ENCODE measurements around the gene MXRA7.

MXRA7 gene

DNA sequence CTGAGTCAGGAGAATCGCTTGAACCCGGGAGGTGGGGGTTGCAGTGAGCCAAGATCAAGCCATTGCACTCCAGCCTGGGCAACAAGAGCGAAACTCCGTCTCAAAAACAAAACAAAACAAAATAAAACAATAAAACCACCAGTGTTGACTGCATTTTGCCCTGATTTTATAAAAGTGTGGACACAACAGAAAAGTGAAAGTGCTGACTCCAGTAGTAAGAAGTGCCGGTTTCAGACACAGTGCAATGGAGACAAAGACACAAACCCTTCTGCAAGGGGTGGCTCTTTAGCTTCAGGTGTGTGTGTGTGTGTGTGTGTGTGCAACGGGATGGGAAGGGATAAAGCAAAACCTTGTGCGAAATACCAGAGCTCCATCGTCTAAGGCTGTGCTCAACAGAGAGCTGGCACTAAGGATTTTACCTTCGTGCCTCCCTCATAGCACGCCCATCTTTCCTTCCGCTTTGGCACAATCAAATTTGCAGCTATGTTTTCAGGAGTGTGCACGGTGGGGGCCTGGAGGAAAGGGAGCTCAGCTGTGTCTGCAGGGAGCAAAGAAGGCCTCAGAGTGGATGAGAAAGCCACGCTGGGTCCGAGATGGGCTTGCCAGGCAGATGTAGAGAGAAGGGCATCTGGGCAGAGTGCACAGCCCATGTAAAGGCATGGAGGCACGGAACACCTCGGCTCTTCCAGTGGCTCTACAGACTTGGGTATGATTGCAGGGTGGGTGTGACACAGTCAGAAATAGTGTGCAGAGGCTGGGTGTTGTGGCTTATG is 15.5 kb downstream of the MXRA7 start:
- no peak for DNase-seq

DNA sequence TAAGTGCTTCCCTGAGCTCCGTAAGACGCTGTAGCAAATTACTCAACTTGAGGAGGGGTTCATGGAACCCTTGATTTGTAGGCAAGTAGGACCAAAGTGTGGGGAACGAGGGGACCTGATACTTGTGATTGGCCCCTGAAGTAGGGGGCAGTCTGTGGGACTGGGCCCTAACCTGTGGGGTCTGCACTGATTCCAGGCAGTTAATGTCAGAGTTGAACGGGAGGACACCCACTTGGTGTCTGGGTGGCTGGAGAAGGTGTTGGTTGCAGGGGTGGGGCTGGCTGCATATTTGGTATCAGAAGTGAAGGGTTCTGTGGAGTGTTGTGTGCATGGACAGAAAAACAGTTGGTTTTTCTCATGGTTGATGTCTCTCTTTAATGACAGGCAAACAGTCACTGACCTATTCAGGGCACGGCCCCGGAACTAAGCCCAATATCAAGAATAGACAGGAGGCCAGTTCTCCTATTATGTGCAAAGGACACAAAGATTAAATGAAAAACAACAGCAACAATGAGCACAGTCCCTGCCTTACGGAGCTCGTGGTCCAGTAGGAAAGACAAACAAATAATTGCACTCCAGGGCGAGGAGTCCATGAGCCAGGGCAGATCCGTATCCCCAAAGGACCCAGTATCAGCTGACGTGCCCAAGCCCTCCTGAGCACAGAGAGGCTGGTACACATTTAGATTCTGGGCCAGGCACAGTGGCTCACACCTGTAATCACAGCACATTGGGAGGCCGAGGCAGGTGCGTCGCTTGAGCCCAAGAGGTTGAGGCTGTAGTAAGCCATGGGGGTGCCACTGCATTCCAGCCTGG is 19.2 kb downstream of the MXRA7 start:
- DNase-seq: no peak

- DNase-seq: no peak
Observed at GRCh38 chr17:76690596-76691280, 20.0 kb downstream of the MXRA7 start.

GRCh38 chr17:76689859-76690258 is 20.9 kb downstream of the MXRA7 start:
- no peak for DNase-seq

GRCh38 chr17:76688165-76688622 is 22.6 kb downstream of the MXRA7 start:
- DNase-seq: no peak

DNA sequence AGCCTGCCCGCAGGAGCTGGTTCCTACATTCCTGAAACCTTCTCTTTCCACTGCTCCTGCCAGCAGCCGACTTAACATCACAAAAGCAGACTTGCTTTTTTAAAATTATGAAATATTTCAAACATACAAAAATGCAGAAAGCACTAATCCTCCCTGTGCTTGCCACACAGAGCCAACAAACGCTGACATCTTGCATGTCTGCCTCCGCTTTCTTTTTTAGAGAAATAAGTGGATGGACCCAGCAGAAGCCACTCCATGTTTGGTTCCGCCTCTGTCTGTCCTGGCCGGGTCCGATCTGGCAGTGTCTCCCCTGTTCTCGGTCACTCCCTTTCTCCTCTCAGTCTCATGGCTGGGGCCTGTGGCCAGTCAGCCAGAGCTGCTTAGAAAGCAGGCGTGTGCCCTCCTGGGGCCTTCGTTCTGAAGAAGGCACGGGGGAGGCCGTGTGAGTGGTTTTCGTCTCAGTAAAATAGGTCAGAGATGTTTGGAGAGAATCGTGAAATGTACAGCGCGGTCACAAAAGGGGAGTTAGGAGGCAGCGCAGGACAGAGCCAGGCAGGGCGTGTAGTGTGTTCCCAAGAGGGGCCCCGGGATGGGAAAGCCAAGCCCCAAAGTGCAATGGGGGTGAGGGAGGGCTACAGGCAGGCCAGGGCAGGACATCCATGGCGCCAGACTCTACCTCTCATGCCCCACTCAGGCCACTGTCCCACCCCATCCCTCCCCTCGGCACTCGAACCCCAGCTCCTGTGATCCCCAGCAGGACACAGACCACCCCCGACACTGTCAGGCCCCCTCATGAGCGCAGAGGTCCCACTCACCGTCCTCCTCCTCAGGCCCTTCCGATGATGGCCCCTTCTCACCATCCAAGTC is 23.2 kb downstream of the MXRA7 start:
- DNase-seq: no peak

GRCh38 chr17:76686538-76687297 is 24.0 kb downstream of the MXRA7 start:
- DNase-seq: no peak

DNA sequence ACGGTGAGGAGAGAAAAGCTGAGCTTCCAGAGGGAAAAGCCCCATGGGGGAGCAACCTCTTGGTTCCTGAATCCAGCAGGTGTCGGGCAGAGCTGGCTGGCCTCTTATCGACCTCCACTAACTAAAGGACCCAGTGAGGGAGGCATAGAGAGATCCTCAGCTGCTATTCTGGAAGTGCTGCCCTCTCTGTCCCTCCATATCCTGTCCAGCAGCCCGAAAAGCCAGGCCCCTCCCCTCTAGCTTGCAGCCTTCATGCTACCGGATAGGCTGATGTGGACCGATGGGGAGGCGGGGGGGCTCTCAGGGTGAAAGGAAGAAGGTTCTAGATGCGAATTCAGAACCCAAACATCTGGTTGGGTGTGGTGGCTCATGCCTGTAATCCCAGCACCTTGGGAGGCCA is 24.9 kb downstream of the MXRA7 start:
- DNase-seq: no peak

- DNase-seq: no peak
Observed at GRCh38 chr17:76685366-76685765, 25.4 kb downstream of the MXRA7 start.

DNA sequence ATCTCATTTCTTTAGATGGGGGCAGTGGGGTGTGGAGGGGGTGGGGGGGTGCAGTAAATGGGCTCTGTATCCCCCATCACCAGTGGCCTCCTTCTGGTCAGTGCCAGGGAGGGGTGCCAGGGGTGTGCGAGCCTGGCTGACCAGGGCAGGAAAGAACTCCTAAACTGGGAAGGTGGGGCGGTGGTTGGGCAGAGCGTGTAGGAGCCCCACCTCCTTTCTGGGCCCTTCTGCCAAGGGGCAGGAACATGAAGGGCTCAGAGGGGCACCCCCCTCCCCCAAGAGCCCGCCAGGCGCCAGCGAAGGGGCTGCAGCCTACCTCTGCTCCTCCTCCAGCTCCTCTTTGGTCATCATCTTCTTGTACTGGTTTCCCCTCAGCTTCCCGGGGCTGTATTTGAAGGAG is 26.0 kb downstream of the MXRA7 start:
- DNase-seq: no peak

- no peak for DNase-seq
Observed at GRCh38 chr17:76683921-76684745, 26.6 kb downstream of the MXRA7 start.

DNA sequence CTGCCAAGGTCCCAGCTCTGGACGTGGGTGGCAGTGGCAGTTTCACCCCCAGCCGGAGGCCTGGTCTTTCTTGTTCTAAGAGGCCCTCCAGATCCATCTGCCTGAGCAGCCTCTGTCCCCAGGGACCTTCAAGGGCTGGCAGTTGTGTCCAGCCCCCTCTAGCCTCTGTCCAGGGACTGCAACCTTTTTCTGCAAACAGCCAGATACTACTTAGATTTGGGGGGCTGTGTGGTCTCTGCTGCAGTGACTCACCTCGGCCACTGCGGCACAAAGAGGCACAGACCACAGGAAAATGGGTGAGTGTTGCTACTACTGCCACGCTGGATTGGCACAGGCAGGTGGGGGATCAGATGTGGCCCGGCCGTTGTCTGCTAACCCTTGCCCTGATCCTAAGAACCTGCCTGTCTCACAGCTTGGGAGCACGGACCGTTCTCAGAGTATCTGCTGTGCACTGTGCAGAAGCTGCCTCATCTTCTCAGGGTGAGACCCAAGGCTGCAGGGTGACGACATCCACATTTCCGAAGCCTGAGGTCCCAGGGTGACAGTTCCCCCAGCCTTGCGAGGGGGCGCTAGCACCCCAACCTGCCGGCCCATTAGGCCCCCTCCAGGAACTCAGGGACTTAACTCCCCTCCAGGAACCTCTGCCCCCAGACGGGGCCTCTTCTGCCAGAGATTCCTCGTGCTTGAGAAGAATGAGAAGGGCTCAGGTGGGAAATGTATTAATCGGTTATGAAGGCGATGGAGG is 27.6 kb downstream of the MXRA7 start:
- DNase-seq: no peak

- DNase-seq: no peak
Observed at GRCh38 chr17:76682296-76682695, 28.5 kb downstream of the MXRA7 start.

GRCh38 chr17:76681222-76682137 is 29.3 kb downstream of the MXRA7 start:
- peak; percentile 47 for DNase-seq

GRCh38 chr17:76679239-76679638 is 31.5 kb downstream of the MXRA7 start:
- DNase-seq: no peak

DNA sequence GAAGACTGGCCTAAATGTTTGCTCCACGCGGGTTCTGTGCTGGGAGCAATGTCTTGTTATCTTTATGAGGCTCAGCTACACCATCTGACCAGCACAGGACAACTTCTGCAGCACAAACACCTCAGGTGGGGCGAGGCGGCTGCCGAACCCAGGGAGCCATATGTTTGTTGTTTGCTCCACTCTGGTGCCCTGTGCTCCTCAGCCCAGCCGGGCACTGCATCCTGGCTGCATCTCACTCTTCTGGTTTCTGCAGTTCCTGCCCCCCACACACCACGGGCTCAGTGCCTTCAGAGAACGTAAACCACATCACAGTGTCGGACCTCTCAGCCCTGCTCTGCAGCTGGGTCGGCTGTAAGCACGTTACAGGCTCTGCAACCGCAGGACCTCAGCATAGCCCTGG is 32.4 kb downstream of the MXRA7 start:
- DNase-seq: no peak

DNA sequence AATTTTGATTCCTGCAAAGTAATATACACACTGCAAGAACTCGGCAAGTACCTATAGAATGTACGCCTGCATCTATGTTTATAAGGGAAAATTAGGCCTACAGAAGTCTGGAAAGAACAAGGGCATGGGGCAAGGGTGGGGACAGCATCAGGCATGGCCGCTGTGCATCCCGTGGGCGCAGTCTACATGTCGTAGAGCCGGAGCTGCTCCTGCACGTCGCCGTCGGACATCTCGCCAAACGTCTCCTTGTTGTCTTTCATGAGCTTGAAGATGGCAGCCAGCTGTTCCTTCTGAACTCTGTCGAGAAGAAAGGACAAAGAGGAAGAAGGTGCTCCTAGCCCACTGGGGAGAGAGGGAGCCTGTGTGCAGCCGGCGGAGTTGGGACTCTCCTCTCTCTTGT is 33.4 kb downstream of the MXRA7 start:
- DNase-seq: no peak

DNA sequence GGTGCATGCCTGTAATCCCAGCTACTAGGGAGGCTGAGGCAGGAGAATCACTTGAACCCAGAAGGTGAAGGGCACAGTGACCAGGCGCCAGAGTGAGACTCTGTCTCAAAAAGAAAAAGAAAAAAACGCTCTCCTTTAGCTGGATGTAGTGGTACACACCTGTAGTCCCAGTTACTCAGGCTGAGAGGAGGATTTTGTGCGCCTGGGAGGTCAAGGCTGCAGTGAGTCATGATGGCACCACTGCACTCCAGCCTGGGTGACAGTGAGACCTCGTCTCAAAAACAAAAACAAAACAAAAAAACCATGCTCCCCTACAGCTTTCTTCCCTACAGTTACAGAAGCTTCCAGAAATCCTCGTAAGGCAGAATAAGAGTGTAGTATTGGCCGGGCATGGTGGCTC is 34.1 kb downstream of the MXRA7 start:
- DNase-seq: no peak

DNA sequence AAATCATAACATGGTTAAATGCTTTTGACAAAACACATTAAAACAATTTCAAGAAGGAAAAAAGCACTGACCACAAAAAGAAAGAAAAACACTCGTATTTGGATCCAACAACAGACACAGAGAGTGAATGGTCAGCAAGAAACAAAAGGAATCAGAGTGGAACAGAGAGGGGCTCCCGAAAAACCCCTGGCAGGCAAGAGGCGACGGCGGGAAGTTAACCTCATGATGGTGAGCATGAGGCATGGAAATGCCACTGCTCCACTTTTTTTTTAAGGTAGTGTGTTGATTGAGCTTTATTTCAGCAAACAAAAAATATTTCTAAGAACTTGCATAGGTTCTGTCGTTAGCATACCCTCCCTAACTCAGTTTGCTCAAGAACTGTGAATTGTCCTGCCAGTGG is 35.1 kb downstream of the MXRA7 start:
- no peak for DNase-seq

Measured in NCI-H1105 treated with DMSO at 0.1 percent for 48 hours (cell line).